ENCODE measurements around the gene ZFR2.
"Not testable (repeated sequence)": the region's sequence is repeated elsewhere in the genome, so short reads cannot be mapped to it uniquely, and the experiment has no call there.

The ZFR2 gene

GRCh38 chr19:3770136-3770999 lies 98.5 kb downstream of the ZFR2 start:
- DNase-seq: no peak

GRCh38 chr19:3769494-3769893 lies 99.3 kb downstream of the ZFR2 start:
- no peak for DNase-seq

GRCh38 chr19:3768748-3769099 lies 100.1 kb downstream of the ZFR2 start:
- DNase-seq: no peak

- no peak for DNase-seq
Observed at GRCh38 chr19:3768015-3768747, 100.7 kb downstream of the ZFR2 start.

GRCh38 chr19:3767050-3767449 lies 101.8 kb downstream of the ZFR2 start:
- DNase-seq: no peak

- DNase-seq: no peak
Observed at GRCh38 chr19:3766520-3766919, 102.3 kb downstream of the ZFR2 start.

GRCh38 chr19:3765757-3766156 lies 103.1 kb downstream of the ZFR2 start:
- DNase-seq: not testable (repeated sequence)

- DNase-seq: no peak
Observed at GRCh38 chr19:3765121-3765520, 103.7 kb downstream of the ZFR2 start.

- DNase-seq: peak; percentile 98
Observed at GRCh38 chr19:3762501-3763459, 106.1 kb downstream of the ZFR2 start, which contains the start of gene MRPL54. Gene MRPL54, plus strand, starts transcription at chr19:3762682. Its CDS starts 19 bp downstream, at chr19:3762701.

GRCh38 chr19:3762130-3762473 lies 106.7 kb downstream of the ZFR2 start:
- DNase-seq: no peak

- peak; percentile 92 for DNase-seq
Observed at GRCh38 chr19:3761382-3762129, 107.3 kb downstream of the ZFR2 start, which contains the start of gene APBA3. Gene APBA3, minus strand, starts transcription at chr19:3761692. Its CDS starts 1,428 bp downstream, at chr19:3760264.

GRCh38 chr19:3760871-3761361 lies 107.9 kb downstream of the ZFR2 start:
- DNase-seq: no peak

GRCh38 chr19:3759482-3760254 lies 109.2 kb downstream of the ZFR2 start:
- DNase-seq: no peak

GRCh38 chr19:3758297-3758696 lies 110.5 kb downstream of the ZFR2 start:
- DNase-seq: not testable (repeated sequence)

GRCh38 chr19:3757705-3758104 lies 111.1 kb downstream of the ZFR2 start:
- not testable (repeated sequence) for DNase-seq

Data from effector CD4-positive, alpha-beta T cell (primary cell).